ENCODE measurements around the gene HTRA3.

Gene HTRA3

GRCh38 chr4:8247047-8247930 is 22.3 kb upstream of the HTRA3 start:
- no peak for DNase-seq (ENCODE audit: low read depth, low spot score)

GRCh38 chr4:8248091-8248490 is 21.5 kb upstream of the HTRA3 start:
- no peak for DNase-seq (ENCODE audit: low read depth, low spot score)

- no peak for DNase-seq (ENCODE audit: low read depth, low spot score)
Measured at GRCh38 chr4:8250227-8250626, 19.3 kb upstream of the HTRA3 start.

- no peak for DNase-seq (ENCODE audit: low read depth, low spot score)
Measured at GRCh38 chr4:8250637-8251036, 18.9 kb upstream of the HTRA3 start.

- DNase-seq (ENCODE audit: low read depth, low spot score): no peak
Measured at GRCh38 chr4:8251110-8251883, 18.3 kb upstream of the HTRA3 start.

- DNase-seq (ENCODE audit: low read depth, low spot score): no peak
Measured at GRCh38 chr4:8252301-8253173, 17.0 kb upstream of the HTRA3 start.

GRCh38 chr4:8254076-8254475 is 15.5 kb upstream of the HTRA3 start:
- no peak for DNase-seq (ENCODE audit: low read depth, low spot score)

- no peak for DNase-seq (ENCODE audit: low read depth, low spot score)
Measured at GRCh38 chr4:8255698-8256441, 13.7 kb upstream of the HTRA3 start.

- DNase-seq (ENCODE audit: low read depth, low spot score): no peak
Measured at GRCh38 chr4:8257854-8258253, 11.7 kb upstream of the HTRA3 start.

GRCh38 chr4:8258552-8259212 is 10.9 kb upstream of the HTRA3 start:
- no peak for DNase-seq (ENCODE audit: low read depth, low spot score)

GRCh38 chr4:8259743-8260430 is 9.7 kb upstream of the HTRA3 start:
- DNase-seq (ENCODE audit: low read depth, low spot score): no peak

GRCh38 chr4:8260656-8261111 is 8.9 kb upstream of the HTRA3 start:
- no peak for DNase-seq (ENCODE audit: low read depth, low spot score)

GRCh38 chr4:8261851-8262535 is 7.6 kb upstream of the HTRA3 start:
- no peak for DNase-seq (ENCODE audit: low read depth, low spot score)

- DNase-seq (ENCODE audit: low read depth, low spot score): no peak
Measured at GRCh38 chr4:8262637-8263322, 6.8 kb upstream of the HTRA3 start.

- DNase-seq (ENCODE audit: low read depth, low spot score): no peak
Measured at GRCh38 chr4:8263397-8263796, 6.2 kb upstream of the HTRA3 start.

- no peak for DNase-seq (ENCODE audit: low read depth, low spot score)
Measured at GRCh38 chr4:8264106-8264505, 5.4 kb upstream of the HTRA3 start.

- no peak for DNase-seq (ENCODE audit: low read depth, low spot score)
Measured at GRCh38 chr4:8265171-8265929, 4.2 kb upstream of the HTRA3 start.

GRCh38 chr4:8266088-8266487 is 3.5 kb upstream of the HTRA3 start:
- no peak for DNase-seq (ENCODE audit: low read depth, low spot score)

Measured in brain pericyte (primary cell).